CD14-positive monocyte (primary cell): ENCODE data around the gene GRXCR2. TPM values are rescaled to one million over a fixed set of nuclear protein-coding genes. Genes with fewer than 3 reads are reported as not detected.
A peak's percentile ranks its signal among the peaks of the same experiment; 100 is the strongest.

Experiments used
- DNase-seq, 3 donors: peaks; one replicate each; pipeline ENCODE4 v3.0.0-alpha.2; 2011 to 2022
- H2AFZ ChIP-seq: 2 replicates; pipeline ENCODE4 v1.6.0; 2012; ENCODE audit warnings: mild to moderate bottlenecking, low read depth, low read length, inconsistent platforms; ENCODE audit not compliant: insufficient read depth, poor library complexity, severe bottlenecking
- H3K27ac ChIP-seq, 2 donors: 1 replicate in 1 of 2; 2 replicates in 1 of 2; pipeline ENCODE4 v1.5.1; 2012 to 2013; ENCODE audit warnings: low read length in 2 of 2, control low read depth in 1 of 2, inconsistent platforms in 1 of 2, low read depth in 1 of 2, mild to moderate bottlenecking in 1 of 2
- H3K27me3 ChIP-seq, 2 donors: one replicate each; pipeline versions ENCODE4 v1.6.0 to v1.6.1; 2011 to 2013; ENCODE audit warnings: low read length in 2 of 2; ENCODE audit not compliant: control insufficient read depth in 2 of 2, insufficient read depth in 2 of 2
- H3K36me3 ChIP-seq, 2 donors: replicated peaks in 1 of 2; 1 replicate in 1 of 2; 2 replicates in 1 of 2; pipeline versions ENCODE4 v1.5.1 to v1.6.1; 2012 to 2013; ENCODE audit warnings: low read length in 2 of 2, control low read depth in 1 of 2, inconsistent platforms in 1 of 2, mild to moderate bottlenecking in 1 of 2; ENCODE audit not compliant: insufficient read depth in 2 of 2, control insufficient read depth in 1 of 2
- H3K4me1 ChIP-seq, 2 donors: 1 replicate in 1 of 2; 2 replicates in 1 of 2; pipeline versions ENCODE4 v1.5.1 to v1.6.1; 2012 to 2013; ENCODE audit warnings: low read length in 2 of 2, control low read depth in 1 of 2, inconsistent platforms in 1 of 2, mild to moderate bottlenecking in 1 of 2, moderate library complexity in 1 of 2; ENCODE audit not compliant: insufficient read depth in 2 of 2, control insufficient read depth in 1 of 2
- H3K4me2 ChIP-seq: replicated peaks from 2 replicates; pipeline ENCODE3; 2012; ENCODE audit warnings: low read length, moderate library complexity, mild to moderate bottlenecking; ENCODE audit not compliant: poor library complexity, severe bottlenecking; ENCODE audit errors: extremely low read depth
- H3K4me3 ChIP-seq, 3 experiments: fragments of 200-600 bp in 1 of 3; sonication (generic) in 1 of 3; replicated peaks in 1 of 3; 1 replicate in 2 of 3; 2 replicates in 1 of 3; pipeline ENCODE4 v1.5.1; 2011 to 2013; ENCODE audit warnings: low read length in 3 of 3, mild to moderate bottlenecking in 3 of 3, control low read depth in 2 of 3, low read depth in 2 of 3, inconsistent platforms in 1 of 3, moderate library complexity in 1 of 3
- H3K79me2 ChIP-seq: 2 replicates; pipeline ENCODE4 v1.6.0; 2012; ENCODE audit warnings: mild to moderate bottlenecking, control low read depth, inconsistent platforms, low read length, moderate library complexity; ENCODE audit not compliant: insufficient read depth
- H3K9ac ChIP-seq: 2 replicates; pipeline ENCODE4 v1.6.0; 2017; ENCODE audit warnings: low read length, mild to moderate bottlenecking; ENCODE audit not compliant: insufficient read depth, poor library complexity, severe bottlenecking
- H3K9me3 ChIP-seq, 2 donors: replicated peaks in 1 of 2; 1 replicate in 1 of 2; 2 replicates in 1 of 2; pipeline versions ENCODE4 v1.5.1 to v1.6.1; 2012 to 2013; ENCODE audit warnings: low read length in 2 of 2, control low read depth in 1 of 2; ENCODE audit not compliant: control insufficient read depth in 1 of 2, insufficient read depth in 1 of 2
- H4K20me1 ChIP-seq: 2 replicates; pipeline ENCODE4 v1.6.0; 2012; ENCODE audit warnings: mild to moderate bottlenecking, low read length, control low read depth, moderate library complexity; ENCODE audit not compliant: insufficient read depth
- H3K27ac Mint-ChIP-seq, 7 donors: one replicate each; pipeline ENCODE4 v1.8.0; 2020; ENCODE audit warnings: mild to moderate bottlenecking in 7 of 7, mixed read lengths in 7 of 7, moderate library complexity in 6 of 7, inconsistent platforms in 2 of 7
- H3K27me3 Mint-ChIP-seq, 3 donors: one replicate each; pipeline ENCODE4 v1.8.0; 2021 to 2022; ENCODE audit warnings: low read depth in 3 of 3, mild to moderate bottlenecking in 3 of 3, mixed read lengths in 3 of 3, moderate library complexity in 3 of 3, inconsistent platforms in 1 of 3
- H3K36me3 Mint-ChIP-seq, 2 donors: one replicate each; pipeline ENCODE4 v1.8.0; 2020; ENCODE audit warnings: mixed read lengths in 2 of 2, inconsistent platforms in 1 of 2, mild to moderate bottlenecking in 1 of 2
- H3K4me1 Mint-ChIP-seq: one replicate; pipeline ENCODE4 v1.8.0; 2020; ENCODE audit warnings: mild to moderate bottlenecking, mixed read lengths
- H3K4me3 Mint-ChIP-seq, 2 donors: one replicate each; pipeline ENCODE4 v1.8.0; 2020; ENCODE audit warnings: mild to moderate bottlenecking in 2 of 2, mixed read lengths in 2 of 2, moderate library complexity in 1 of 2
- H3K9me3 Mint-ChIP-seq, 7 donors: one replicate each; pipeline ENCODE4 v1.8.0; 2020 to 2022; ENCODE audit warnings: mixed read lengths in 7 of 7, mild to moderate bottlenecking in 6 of 7, moderate library complexity in 6 of 7, inconsistent platforms in 2 of 7
- WGBS: methylation state at CpG from one replicate; pipeline ENCODE4 v1.1.5; 2013; ENCODE audit warnings: missing lambda C conversion rate; ENCODE audit not compliant: insufficient coverage; 5-methylcytosine and 5-hydroxymethylcytosine counted together
- intact Hi-C, 2 donors: fragments of 100-400 bp; cut with micrococcal nuclease; formaldehyde crosslinking; loops; one replicate each; pipeline versions ENCODE4 v1.15.0 to v1.15.1; 2023
- polyA plus RNA-seq, 3 donors: library from polyadenylated mRNA; depleted of rRNA in 1 of 3; unstranded in 2 of 3; stranded (reverse) in 1 of 3; fragments of 300-500 nt in 2 of 3; fragments of >200 nt in 1 of 3; fragmentation: Illumina TruSeq in 2 of 3; gene quantifications; 1 replicate in 2 of 3; 2 replicates in 1 of 3; pipeline ENCODE4 v1.2.3, GENCODE V29; 2012 to 2021
- TF ChIP-seq, protein P1 (sequence below): fragments of 200-600 bp; IDR thresholded peaks from one replicate; pipeline ENCODE4 v1.8.0; 2022; ENCODE audit warnings: antibody characterized with exemption, mild to moderate bottlenecking

Gene GRXCR2
- polyA plus RNA-seq, 3 donors = not detected

DNA sequence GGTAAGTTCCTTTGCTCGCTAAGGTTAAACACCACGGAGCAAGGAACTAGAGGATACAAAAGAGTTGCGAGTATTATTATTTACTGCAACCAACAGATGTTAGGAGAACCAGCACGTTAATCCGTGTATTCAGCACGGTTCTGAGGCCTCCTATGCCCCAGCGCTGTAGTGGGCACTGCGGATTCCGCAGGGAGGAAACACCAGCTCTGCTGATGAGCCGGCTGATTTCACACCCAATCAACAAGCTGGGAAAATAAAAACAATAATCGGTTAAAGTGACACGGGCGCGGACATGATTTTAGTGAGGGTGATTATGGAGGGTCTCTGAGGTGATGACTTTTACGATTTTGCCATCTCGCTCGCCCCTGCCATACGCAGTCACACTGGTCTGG lies 37.0 kb downstream of the GRXCR2 start:
- Histone ChIP-seq H3K27me3 (no peaks in the 10 kb centered on the region), H4K20me1 (no peaks in the 10 kb centered on the region), H3K79me2 (no peaks in the 10 kb centered on the region), H3K9me3 (no peaks in the 10 kb centered on the region), H3K27ac (peak overlapping the region in 1 of 2 donors; percentile 7), H2AFZ (peak overlapping the region; percentile 73), H3K9ac (peak overlapping the region; percentile 62), H3K4me3 (peak overlapping the region; percentile 45 to 89 (median 45)), H3K4me2 (peak overlapping the region; percentile 79), H3K4me1 (peaks cover 12 to 17% of the 10 kb centered on the region in 2 donors), H3K36me3 (no peaks in the 10 kb centered on the region)
- no peaks in the 10 kb centered on the region for H3K36me3 Mint-ChIP-seq
- no peaks in the 10 kb centered on the region for H3K9me3 Mint-ChIP-seq
- H3K27ac Mint-ChIP-seq = no peak overlapping the region
- no peak for DNase-seq
- H3K4me1 Mint-ChIP-seq = peaks cover 18% of the 10 kb centered on the region
- WGBS = 39% methylated on average over 6 of the region's 18 CpGs
- peak overlapping the region; percentile 78 to 91 for H3K4me3 Mint-ChIP-seq
- TF ChIP-seq, protein P1, sequence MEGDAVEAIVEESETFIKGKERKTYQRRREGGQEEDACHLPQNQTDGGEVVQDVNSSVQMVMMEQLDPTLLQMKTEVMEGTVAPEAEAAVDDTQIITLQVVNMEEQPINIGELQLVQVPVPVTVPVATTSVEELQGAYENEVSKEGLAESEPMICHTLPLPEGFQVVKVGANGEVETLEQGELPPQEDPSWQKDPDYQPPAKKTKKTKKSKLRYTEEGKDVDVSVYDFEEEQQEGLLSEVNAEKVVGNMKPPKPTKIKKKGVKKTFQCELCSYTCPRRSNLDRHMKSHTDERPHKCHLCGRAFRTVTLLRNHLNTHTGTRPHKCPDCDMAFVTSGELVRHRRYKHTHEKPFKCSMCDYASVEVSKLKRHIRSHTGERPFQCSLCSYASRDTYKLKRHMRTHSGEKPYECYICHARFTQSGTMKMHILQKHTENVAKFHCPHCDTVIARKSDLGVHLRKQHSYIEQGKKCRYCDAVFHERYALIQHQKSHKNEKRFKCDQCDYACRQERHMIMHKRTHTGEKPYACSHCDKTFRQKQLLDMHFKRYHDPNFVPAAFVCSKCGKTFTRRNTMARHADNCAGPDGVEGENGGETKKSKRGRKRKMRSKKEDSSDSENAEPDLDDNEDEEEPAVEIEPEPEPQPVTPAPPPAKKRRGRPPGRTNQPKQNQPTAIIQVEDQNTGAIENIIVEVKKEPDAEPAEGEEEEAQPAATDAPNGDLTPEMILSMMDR = no peak
- intact Hi-C loops = loop anchor here in 1 of 2 donors (10.0 kb wide), 1 partner anchor 151 kb away; no protein-coding TSS in a partner anchor
- H3K27me3 Mint-ChIP-seq = peaks cover 0 to 6% (median 1%) of the 10 kb centered on the region in 3 donors

DNA sequence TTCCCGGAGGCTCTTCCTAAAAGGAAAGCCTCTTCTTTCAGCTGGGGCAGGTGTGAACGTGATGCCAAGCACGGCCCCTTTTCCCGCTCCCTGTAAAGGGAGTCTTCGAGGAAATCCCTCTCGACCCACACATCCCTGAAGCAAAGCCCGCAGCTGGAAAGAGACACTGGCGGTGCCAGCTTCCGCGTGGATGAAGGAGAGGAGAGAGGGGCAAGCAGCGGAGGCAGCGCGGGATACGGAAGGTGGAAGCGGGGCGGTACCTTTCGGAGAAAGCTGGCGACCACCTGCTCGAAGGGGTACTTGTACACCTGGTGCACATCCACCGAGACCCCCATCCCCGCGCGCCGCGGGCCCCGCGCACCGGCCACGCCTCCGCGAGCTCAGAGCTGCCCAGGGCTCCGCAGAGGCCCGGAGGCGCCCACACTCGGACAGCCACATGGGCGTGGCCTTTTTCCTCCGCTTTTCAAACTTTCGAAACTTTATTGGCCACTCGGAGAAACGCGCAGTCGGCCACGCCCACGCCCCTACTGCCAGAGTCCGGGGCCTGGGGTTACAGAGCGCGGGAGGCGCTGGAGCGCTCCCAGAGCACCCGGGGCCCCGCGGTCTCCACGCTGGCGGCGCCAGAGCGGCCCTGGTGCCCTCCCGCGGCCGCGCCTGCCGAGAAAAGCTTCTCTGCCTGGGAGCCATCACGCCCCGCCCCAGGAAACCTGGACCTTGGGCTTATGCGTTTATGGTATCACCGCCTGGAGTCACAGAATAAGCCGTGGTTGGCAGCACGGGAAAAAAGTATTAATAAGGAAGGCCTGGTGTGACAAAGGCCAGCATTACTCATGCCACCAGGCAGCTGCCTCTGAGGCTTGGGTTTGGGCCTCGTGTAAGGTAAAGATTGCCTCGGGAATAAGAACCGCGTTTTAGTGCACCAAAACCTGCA lies 37.6 kb downstream of the GRXCR2 start, which contains the start of gene PRELID2:
PRELID2 (minus strand) TSS at position 426 of the 931 bp plus-strand sequence; CDS start at position 335, 91 bp downstream.
- Mint-ChIP-seq H3K27ac (no peak within 1 kb of the TSS), H3K27me3 (peaks cover 0 to 6% (median 1%) of the 10 kb centered on the region in 3 donors), H3K4me1 (peaks cover 23% of the 10 kb centered on the region), H3K4me3 (peak within 1 kb of the TSS; percentile 78 to 91), H3K9me3 (no peaks in the 10 kb centered on the region), H3K36me3 (no peaks in the 10 kb centered on the region)
- no peaks in the 10 kb centered on the region for H3K9me3 ChIP-seq
- intact Hi-C loops = loop anchor here in 1 of 2 donors (10.0 kb wide), 1 partner anchor 150 kb away; no protein-coding TSS in a partner anchor
- H3K4me1 ChIP-seq = peaks cover 12 to 17% of the 10 kb centered on the region in 2 donors
- peak within 1 kb of the TSS in 1 of 2 donors; percentile 7 for H3K27ac ChIP-seq
- peak within 1 kb of the TSS; percentile 62 for H3K9ac ChIP-seq
- peak within 1 kb of the TSS; percentile 79 for H3K4me2 ChIP-seq
- peak within 1 kb of the TSS; percentile 45 to 89 (median 45) for H3K4me3 ChIP-seq
- no peaks in the 10 kb centered on the region for H4K20me1 ChIP-seq
- no peaks in the 10 kb centered on the region for H3K79me2 ChIP-seq
- DNase-seq = peak; percentile 66 to 76 (median 69)
- WGBS = 2% methylated on average over 66 of the region's 71 CpGs
- H3K27me3 ChIP-seq = no peaks in the 10 kb centered on the region
- H3K36me3 ChIP-seq = no peaks in the 10 kb centered on the region
- H2AFZ ChIP-seq = peak within 1 kb of the TSS; percentile 73
- TF ChIP-seq, protein P1 = no peak
